B cell (primary cell): ENCODE measurements around the gene CENPX. TPM values are rescaled to one million over a fixed set of nuclear protein-coding genes. Genes with fewer than 3 reads are reported as not detected.

ENCODE experiments used
- ATAC-seq: fragments of 200-7000 bp; cut with Tn5 transposase; one replicate; pipeline ENCODE4 v1.10.0; 2021; ENCODE audit warnings: low read depth, mild to moderate bottlenecking, moderate number of reproducible peaks, moderate library complexity
- CTCF ChIA-PET: fragments of 350-600 bp; sonication (Branson Sonifier 250); formaldehyde crosslinking; loops from one replicate; lab custom pipeline; 2021; ENCODE audit warnings: antibody characterized with exemption, inconsistent platforms; lab: Charles Lee
- POLR2A ChIA-PET: fragments of 350-600 bp; sonication (Branson Sonifier 250); formaldehyde crosslinking; loops from one replicate; lab custom pipeline; 2021; ENCODE audit warnings: antibody characterized with exemption; lab: Charles Lee
- DNase-seq: peaks from one replicate; pipeline ENCODE4 v3.0.0; 2013
- H2AFZ ChIP-seq: 2 replicates; pipeline ENCODE4 v1.6.1; 2012; ENCODE audit warnings: mild to moderate bottlenecking, low read depth, low read length; ENCODE audit not compliant: insufficient read depth, poor library complexity, severe bottlenecking
- H3K27ac ChIP-seq, 2 donors: 1 replicate in 1 of 2; 2 replicates in 1 of 2; pipeline ENCODE4 v1.5.1; 2012 to 2013; ENCODE audit warnings: low read length in 2 of 2, mild to moderate bottlenecking in 2 of 2, moderate library complexity in 1 of 2
- H3K27me3 ChIP-seq, 4 experiments: fragments of 200-600 bp in 1 of 4; sonication (generic) in 1 of 4; replicated peaks in 1 of 4; 1 replicate in 2 of 4; 2 replicates in 2 of 4; pipeline versions ENCODE4 v1.6.1 to v1.7.0; 2013 to 2016; ENCODE audit warnings: low read length in 3 of 4, mild to moderate bottlenecking in 2 of 4, mixed read lengths in 1 of 4, moderate library complexity in 1 of 4; ENCODE audit not compliant: insufficient read depth in 4 of 4, control insufficient read depth in 3 of 4; ENCODE audit errors: control extremely low read depth in 1 of 4
- H3K36me3 ChIP-seq, 2 experiments: replicated peaks in 1 of 2; 1 replicate in 1 of 2; 2 replicates in 1 of 2; pipeline versions ENCODE4 v1.6.1 to v1.7.1; 2013; ENCODE audit warnings: low read length in 1 of 2; ENCODE audit not compliant: insufficient read depth in 2 of 2, control insufficient read depth in 1 of 2; ENCODE audit errors: control extremely low read depth in 1 of 2, extremely low read depth in 1 of 2
- H3K4me1 ChIP-seq, 2 donors: fragments of 200-600 bp in 1 of 2; sonication (generic) in 1 of 2; 1 replicate in 1 of 2; 2 replicates in 1 of 2; pipeline versions ENCODE4 v1.5.1 to v1.6.1; 2013 to 2017; ENCODE audit warnings: low read length in 2 of 2; ENCODE audit not compliant: control insufficient read depth in 2 of 2, insufficient read depth in 2 of 2
- H3K4me2 ChIP-seq: replicated peaks from 2 replicates; pipeline ENCODE3; 2012; ENCODE audit warnings: mild to moderate bottlenecking, low read depth, low read length; ENCODE audit not compliant: poor library complexity, severe bottlenecking
- H3K4me3 ChIP-seq, 5 experiments: fragments of 200-600 bp in 1 of 5; sonication (generic) in 1 of 5; 1 replicate in 3 of 5; 2 replicates in 2 of 5; pipeline versions ENCODE4 v1.5.1 to v1.7.0; 2011 to 2016; ENCODE audit warnings: low read length in 4 of 5, mild to moderate bottlenecking in 4 of 5, low read depth in 2 of 5, control low read depth in 1 of 5, moderate library complexity in 1 of 5; ENCODE audit not compliant: insufficient read depth in 1 of 5; ENCODE audit errors: control extremely low read depth in 1 of 5, extremely low read depth in 1 of 5
- H3K79me2 ChIP-seq: fragments of 200-600 bp; sonication (generic); one replicate; pipeline ENCODE4 v1.6.0; 2016; ENCODE audit warnings: low read length; ENCODE audit not compliant: control insufficient read depth, insufficient read depth
- H3K9ac ChIP-seq: fragments of 200-600 bp; sonication (generic); 2 replicates; pipeline ENCODE4 v1.6.1; 2017; ENCODE audit warnings: mild to moderate bottlenecking, low read length, moderate library complexity
- H3K9me3 ChIP-seq, 3 donors: one replicate each; pipeline versions ENCODE4 v1.6.1 to v1.7.1; 2013; ENCODE audit warnings: low read length in 2 of 3; ENCODE audit not compliant: control insufficient read depth in 2 of 3, insufficient read depth in 1 of 3; ENCODE audit errors: control extremely low read depth in 1 of 3
- H4K20me1 ChIP-seq: 2 replicates; pipeline ENCODE4 v1.6.0; 2012; ENCODE audit warnings: mild to moderate bottlenecking, low read length; ENCODE audit not compliant: insufficient read depth, control insufficient read depth, poor library complexity, severe bottlenecking
- H3K27ac Mint-ChIP-seq: one replicate; pipeline ENCODE4 v1.8.0; 2021; ENCODE audit warnings: mixed read lengths
- H3K27me3 Mint-ChIP-seq: one replicate; pipeline ENCODE4 v1.8.0; 2021; ENCODE audit warnings: mixed read lengths
- H3K4me1 Mint-ChIP-seq: one replicate; pipeline ENCODE4 v1.8.0; 2021; ENCODE audit warnings: mixed read lengths
- H3K4me3 Mint-ChIP-seq: one replicate; pipeline ENCODE4 v1.8.0; 2021; ENCODE audit warnings: mixed read lengths
- H3K9me3 Mint-ChIP-seq: one replicate; pipeline ENCODE4 v1.8.0; 2022; ENCODE audit warnings: mixed read lengths; ENCODE audit not compliant: insufficient read depth
- CTCF ChIP-seq: fragments of 200-600 bp; IDR thresholded peaks from one replicate; pipeline ENCODE4 v1.8.0; 2022; ENCODE audit warnings: antibody characterized with exemption, mild to moderate bottlenecking
- EZH2 ChIP-seq: IDR thresholded peaks from 2 replicates; pipeline ENCODE4 v1.6.1; 2012; ENCODE audit warnings: borderline replicate concordance, low read depth, mild to moderate bottlenecking, moderate library complexity, low read length; ENCODE audit not compliant: insufficient read depth, poor library complexity, severe bottlenecking
- WGBS: methylation state at CpG from one replicate; pipeline ENCODE4 v1.1.5; 2013; ENCODE audit warnings: missing lambda C conversion rate; ENCODE audit not compliant: insufficient coverage; 5-methylcytosine and 5-hydroxymethylcytosine counted together
- intact Hi-C: fragments of 100-400 bp; cut with micrococcal nuclease; formaldehyde crosslinking; loops from one replicate; pipeline ENCODE4 v1.10.0; 2022
- polyA plus RNA-seq: library from polyadenylated mRNA; depleted of rRNA; stranded (reverse); fragments of >200 nt; gene quantifications from 2 replicates; pipeline ENCODE4 v1.2.3, GENCODE V29; 2012
- total RNA-seq, 2 donors: library from RNA; stranded (reverse); fragments of 120-200 nt in 1 of 2; gene quantifications; 1 replicate in 1 of 2; 2 replicates in 1 of 2; pipeline versions ENCODE4 v1.2.3 to v1.2.4, GENCODE V29; 2013 to 2022

CENPX gene
- total and polyA plus RNA-seq, 2 donors (not counting 1 experiment from before 2014, with no cell fraction given): 37.0 to 40.1 TPM

- intact Hi-C loops: no loop called here
- Mint-ChIP-seq H3K9me3 (no peaks in the 10 kb centered on the region), H3K27me3 (no peaks in the 10 kb centered on the region), H3K4me3 (peak overlapping the region; percentile 23), H3K4me1 (peaks cover 15% of the 10 kb centered on the region), H3K27ac (no peak overlapping the region)
- Histone ChIP-seq H3K27me3 (peaks cover 0 to 6% (median 0%) of the 10 kb centered on the region in 4 experiments), H3K9ac (no peak overlapping the region), H3K9me3 (no peaks in the 10 kb centered on the region), H4K20me1 (peaks cover 25% of the 10 kb centered on the region), H2AFZ (no peak overlapping the region), H3K79me2 (peaks cover 22% of the 10 kb centered on the region), H3K4me2 (no peak overlapping the region), H3K36me3 (peaks cover 0 to 3% of the 10 kb centered on the region in 2 experiments), H3K27ac (no peak overlapping the region), H3K4me1 (peaks cover 14 to 33% of the 10 kb centered on the region in 2 donors), H3K4me3 (no peak overlapping the region)
- ChIA-PET POLR2A (interaction anchor here (0.7 kb wide), 1 partner anchor 36 kb away, joined by 8 read pairs; no protein-coding TSS in a partner anchor), CTCF (interaction anchor here (0.6 to 7.2 kb wide), 12 partner anchors 10 to 281 kb away, joined by 3 to 91 read pairs (median 4); partner anchors contain the start of genes ASPSCR1, DCXR and MAFG)
- ATAC-seq (no peak), DNase-seq (peak; percentile 68)
- TF ChIP-seq EZH2: no peak
- peak; percentile 65 for TF ChIP-seq CTCF
- WGBS: 79% methylated on average over 26 of the region's 34 CpGs
These were observed 2.7 kb downstream of the CENPX start for GRCh38 chr17:82019690-82020571.
